Stimulated activated CD4-positive, alpha-beta T cell treated with anti-CD3 and anti-CD28 coated beads, Interleukin-15, amount 100 ng/mL, for 48 hours (primary cell): ENCODE measurements around the gene METAP1D.
"Not testable (repeated sequence)": the region's sequence is repeated elsewhere in the genome, so short reads cannot be mapped to it uniquely, and the experiment has no call there.

ENCODE experiments used
- DNase-seq, 2 donors: peaks; one replicate each; pipeline ENCODE4 v3.0.0-alpha.2; 2020; ENCODE audit warnings: low read depth in 2 of 2

The METAP1D gene

DNA sequence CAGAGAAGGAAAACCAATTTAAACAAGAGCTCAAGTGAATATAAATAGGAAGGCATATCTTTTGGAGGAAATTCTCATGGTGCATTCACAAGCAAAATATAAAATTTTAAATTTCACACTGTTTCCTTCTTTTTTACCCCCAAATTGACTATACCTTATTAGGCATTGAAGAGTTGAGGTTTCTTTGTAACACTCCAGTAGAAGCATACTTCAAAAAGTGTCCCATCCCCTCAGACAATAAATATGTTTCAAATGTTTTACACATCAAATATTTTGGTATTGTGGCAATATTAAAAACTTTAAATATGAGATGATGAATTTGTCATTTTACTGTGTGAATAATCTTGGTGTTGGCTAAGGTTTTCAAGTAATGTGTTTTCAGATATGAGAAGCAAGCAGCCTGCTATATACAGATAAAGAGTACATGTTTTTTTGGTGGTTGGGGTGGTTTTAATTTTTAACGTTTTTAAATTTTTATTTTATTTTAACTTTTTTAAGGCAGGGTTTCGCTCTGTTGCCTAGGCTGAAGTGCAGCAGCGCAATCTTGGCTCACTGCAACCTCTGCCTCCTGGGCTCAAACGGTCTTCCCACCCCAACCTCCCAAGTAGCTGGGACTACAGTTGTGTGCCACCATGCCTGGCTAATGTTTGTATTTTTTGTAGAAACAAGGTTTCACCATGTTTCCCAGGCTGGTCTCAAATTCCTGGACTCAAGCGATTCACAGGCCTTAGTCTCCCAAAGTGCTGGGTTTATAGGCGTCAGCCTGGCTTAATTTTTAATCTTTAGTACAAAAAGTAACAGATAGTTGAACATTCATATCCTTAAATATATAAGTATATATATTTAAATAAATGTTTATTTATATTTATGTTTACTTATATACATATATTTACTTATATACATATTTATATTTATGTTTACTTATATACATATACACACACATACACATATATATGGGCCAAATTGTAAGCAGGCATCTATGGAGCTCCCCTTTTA is 49.1 kb downstream of the METAP1D start:
- no peak for DNase-seq

DNA sequence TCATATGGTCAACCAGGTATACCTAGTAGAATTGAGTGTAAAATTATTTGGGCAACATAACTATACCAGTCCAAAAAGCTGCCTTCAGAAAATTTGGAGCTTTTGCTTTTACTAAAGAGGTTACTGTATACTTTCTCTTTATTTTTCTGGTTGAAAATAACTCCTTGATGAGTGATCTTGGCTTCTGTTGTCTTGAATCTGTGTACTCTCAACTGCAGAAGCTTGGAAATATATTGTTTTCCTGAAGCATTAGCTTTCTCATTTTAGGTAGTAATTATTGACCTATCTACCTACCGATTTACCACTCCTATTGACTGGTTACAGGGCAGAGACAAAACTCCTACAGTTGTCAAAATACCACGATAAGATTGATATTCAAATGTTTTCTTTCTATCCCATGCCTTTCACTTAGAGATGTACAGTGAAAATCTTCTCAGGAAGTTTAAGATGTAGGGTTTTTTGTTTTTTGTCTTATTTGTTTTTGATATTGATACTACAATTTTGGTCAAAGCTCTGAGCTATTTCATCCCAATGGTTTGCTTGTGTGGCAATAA is 49.9 kb downstream of the METAP1D start:
- DNase-seq = no peak

DNA sequence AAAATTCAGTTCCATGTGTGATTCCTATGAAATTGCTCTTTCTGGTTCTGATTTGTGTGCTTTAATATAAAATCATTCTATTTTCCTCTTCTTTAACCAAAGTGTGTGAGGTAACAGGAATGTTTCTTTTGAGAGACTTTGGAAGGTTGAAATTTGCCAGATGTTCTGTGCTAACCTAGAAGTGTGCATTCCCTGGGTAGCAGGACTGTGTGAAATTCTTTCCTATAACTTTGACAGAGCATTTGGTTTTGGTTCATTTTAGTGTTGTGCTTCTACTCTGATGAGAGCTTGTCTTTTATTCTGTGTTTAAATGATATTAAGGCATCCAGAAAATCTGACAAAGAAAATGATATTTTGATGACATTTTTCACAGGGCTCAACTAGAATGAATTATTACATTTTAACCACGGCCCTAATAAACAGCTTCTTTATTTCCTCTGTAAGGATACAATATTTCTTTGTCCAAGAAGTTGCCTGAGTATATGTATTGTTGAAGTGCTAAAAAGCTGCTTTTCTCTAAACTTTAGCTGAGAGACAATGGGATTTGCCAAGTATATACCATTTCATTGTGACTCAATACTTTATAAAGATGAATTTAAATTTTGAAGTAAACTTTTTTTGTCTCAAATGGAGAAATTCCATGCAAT is 50.8 kb downstream of the METAP1D start:
- DNase-seq = no peak

DNA sequence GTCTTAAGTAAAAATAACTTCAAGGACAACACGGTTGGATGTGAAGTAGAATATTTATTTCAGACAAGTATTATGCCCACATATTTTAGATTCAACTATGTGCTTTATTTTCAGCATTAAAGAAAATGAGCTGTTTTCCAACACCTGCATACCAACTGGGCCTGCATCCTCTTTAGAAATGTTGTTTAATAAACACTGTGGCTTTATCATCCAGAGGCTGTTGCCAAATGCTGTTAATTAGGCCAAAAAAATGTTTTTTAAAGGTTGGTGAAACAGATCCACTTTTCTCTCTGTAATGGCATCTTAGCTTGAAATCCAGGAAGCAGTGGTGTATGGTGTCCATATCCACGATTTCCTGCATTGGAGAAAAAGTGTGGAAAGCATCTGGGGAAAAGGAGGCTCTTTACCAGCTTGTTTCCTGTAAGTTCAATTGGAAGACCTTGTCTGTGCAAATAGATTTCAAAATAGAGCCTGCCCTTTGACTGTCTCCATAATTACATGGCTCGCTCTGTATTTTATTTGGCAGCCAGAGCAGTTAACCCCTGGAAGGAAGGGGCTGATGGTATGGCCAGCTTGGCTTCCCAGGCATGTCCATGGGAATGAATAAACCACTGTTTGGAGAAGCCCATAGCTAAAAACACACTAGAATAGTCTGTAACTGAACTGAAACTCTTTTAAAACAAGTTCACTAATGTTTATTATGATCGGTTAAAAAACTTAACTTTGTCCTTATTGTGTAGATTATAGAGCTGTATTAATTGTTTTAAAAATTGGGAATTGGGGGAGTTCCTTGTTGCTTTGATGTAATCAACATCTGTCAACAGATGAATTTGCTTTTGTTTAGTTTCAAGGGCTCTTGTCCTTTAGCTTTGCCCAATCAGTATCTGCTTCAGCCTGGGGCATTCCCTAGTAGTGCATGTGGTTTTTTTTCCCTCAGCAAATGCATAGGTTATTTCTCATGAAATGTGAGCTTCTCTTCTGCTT is 52.5 kb downstream of the METAP1D start:
- DNase-seq = no peak

DNA sequence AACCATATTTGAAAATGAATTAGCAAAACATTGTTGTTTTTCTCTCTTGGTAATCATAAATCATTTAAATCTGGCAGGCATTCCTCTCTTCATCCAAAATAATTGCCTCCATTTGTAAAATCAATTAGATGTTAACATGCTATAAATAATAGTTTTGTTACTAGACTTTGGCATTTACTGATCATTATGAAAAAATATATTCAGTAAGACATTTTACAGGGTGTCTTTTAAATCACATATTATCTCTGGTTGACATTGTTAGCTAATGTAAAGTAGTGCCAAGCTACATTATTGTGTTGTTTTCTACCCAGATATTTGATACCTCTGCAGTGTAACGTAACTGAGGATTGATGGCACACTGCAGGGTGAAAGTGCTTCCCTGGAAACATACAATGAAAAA is 53.7 kb downstream of the METAP1D start:
- DNase-seq = no peak

DNA sequence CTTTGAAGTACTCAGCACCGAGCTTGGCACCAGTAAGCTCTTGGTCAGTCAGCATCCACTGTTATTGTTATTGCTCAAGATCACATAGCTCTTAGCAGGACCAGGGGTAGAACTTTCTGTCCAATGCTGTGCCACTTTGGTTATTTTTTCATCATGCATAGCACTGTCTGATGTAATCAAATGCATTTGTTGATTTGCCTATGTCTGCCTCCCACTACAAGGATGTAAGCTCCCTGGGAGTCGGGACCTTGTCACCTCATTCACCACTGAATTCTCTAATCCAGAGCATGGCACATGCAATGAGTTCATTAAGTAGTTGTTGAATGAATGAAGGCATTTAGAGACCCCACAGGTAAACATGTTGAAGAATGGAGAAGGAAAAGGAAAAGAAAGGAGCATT is 56.5 kb downstream of the METAP1D start:
- DNase-seq = no peak

DNA sequence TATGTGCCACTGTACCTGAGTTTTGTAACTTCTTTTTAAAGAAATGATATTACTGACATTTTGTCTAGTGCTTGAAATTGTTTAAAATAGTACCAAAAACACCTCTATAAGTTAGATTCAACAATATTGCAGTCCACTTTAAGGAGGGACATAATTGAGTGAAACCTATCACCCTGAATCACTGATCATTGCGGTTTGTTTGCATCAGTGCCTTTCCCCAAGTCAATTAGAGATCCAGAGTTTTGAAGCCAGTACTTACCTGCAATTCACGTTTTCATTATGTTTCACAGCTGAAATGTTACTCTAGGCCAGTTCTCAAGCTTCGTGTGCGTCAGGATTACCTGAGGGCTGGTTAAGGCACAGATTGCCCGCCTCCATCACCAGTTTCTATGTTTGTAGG is 58.9 kb downstream of the METAP1D start:
- DNase-seq = no peak

DNA sequence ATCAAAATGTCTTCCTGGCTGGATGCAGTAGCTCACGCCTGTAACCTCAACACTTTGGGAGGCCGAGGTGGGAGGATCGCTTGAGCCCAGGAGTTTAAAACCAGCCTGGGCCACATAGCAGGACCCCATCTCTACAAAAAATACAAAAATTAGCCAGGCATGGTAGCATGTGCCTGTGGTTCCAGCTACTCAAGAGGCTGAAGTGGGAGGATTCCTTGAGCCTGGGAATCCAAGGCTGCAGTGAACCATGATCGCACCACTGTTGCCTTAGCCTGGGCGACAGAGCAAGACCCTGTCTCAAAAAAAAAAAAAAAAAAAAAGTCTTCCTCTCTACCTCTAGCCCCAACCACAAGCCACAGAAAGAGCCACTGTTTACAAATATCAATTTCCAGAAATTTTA is 60.4 kb downstream of the METAP1D start:
- DNase-seq = not testable (repeated sequence)

DNA sequence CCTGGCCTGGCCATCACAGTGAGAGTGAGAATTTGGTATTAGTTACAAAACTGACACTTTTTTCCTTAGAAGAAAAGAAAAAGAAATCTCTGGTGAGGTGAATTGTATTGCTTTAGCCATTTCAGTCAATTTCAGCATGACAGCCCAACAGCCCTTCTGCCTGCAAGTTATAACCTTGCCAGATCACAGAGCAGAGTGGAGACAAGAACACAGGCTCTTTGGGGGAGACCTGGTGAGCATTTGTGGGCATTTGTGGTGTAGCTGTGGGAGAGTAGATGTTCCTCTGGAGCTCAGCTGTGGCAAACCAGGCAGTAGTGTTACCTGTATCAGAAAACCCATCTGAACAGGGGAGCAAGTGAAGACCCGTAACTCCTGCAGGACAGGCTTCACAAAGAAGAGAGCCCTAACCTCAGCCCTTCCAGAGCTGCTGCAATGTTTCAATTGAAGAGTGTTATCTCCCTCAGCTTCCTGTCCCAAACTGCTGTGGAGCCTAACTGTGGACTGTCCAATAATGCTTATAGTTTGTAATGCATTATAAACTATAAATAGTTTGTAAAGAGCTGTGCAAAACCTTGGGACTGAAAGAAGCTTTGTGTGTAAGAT is 62.8 kb downstream of the METAP1D start:
- no peak for DNase-seq

DNA sequence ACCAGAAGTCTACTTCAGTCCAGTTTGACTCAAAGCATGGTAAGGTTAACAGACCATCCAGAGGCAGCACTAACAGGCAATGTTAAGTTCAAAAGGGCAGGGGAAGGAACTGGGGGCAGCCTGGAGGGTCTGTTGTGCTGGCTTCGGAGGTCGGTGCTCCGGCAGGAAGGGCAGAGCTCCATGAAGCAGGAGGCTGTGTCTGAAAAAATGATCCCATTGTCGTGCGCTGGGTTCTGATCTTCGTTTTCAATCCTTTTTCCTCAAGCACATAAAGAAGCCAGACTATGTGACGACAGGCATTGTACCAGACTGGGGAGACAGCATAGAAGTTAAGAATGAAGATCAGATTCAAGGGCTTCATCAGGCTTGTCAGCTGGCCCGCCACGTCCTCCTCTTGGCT is 63.7 kb downstream of the METAP1D start:
- no peak for DNase-seq

DNA sequence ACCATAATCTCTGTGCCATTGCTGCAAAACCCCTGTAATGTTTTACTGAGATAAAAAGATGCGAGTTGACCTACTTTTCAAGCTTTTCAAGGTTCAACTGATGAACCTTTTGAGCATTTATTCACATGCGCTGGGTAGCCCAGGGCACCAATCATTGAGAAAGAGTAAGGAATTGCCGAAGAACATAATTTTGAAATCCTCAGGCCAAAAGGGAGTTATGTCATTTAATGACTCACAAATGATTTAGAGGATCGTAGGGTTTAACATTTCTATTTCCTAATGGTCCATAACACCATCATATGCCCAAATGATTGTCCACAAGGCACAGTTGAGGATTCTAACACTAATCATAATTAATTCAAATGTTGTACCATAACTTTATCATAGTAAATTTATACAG is 65.4 kb downstream of the METAP1D start:
- no peak for DNase-seq

DNA sequence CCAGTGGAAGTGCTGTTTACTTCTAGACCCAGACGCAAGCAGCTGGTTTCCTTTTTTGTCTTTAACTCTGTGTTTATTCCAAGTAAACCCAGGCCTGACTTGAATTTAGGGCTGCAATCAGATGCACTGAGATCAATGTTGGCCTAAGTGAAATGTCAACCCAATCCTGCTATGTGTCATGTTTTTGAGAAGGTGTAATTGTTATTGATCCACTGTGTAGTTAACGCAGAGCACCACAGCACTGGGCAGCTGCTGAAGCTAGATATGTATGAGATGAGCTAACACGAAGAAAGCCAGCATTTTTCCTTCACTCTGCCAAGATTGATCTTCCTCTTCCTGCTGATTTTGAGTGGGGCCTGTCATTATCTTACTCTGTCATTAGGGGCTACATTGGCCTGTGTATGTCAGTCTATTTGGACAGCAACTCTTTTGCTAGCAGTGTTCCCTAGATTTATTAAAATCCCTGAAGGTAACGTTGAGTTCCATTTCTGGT is 66.7 kb downstream of the METAP1D start:
- no peak for DNase-seq

DNA sequence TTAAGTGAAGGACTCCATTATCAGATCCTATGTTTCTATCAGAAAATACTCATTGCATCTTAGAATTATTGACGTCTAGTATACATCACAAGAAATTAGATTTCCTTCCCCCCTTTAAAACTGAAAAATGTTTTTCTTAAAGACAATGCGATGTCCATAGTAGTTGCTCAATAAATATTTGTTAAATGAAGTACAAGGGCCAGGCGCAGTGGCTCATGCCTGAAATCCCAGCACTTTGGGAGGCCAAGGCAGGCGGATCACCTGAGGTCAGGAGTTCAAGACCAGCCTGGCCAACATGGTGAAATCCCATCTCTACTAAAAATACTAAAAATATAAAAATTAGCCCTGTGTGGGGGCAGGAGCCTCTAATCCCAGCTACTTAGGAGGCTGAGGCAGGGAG is 68.2 kb downstream of the METAP1D start:
- DNase-seq = not testable (repeated sequence)

DNA sequence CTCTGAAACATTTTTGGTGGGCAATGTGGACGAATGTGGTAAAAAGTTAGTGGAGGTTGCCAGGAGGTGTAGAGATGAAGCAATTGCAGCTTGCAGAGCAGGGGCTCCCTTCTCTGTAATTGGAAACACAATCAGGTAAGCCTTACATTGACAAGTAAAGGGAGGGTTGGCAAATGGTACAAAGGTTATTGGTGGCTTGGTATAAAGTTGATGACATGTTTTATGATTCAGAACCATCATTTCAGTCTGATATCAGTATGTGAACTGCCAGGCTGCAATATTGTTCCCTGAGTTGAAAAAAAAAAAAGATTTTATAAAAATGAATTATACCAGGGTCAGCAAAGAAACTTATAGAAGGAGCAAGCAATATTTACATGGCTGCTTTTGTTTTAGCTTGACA is 71.2 kb downstream of the METAP1D start:
- DNase-seq = no peak

DNA sequence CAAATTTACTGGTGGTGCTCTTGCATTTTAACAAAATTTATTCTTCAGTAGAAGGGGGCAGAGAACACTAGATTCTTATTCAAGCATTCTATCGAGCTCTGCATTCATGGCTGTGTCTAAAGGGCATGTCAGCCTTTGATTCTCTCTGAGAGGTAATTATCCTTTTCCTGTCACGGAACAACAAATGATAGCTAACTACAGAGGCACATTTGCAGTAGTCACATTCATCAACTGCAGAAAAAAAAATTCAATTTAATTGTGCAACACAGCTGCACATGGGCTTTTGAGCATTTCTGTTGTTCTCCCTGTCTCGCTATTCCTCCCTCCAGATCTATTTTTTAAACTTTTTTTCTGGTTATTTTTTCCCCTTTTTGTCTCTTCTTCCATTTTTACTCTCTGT is 72.5 kb downstream of the METAP1D start:
- DNase-seq = no peak

DNA sequence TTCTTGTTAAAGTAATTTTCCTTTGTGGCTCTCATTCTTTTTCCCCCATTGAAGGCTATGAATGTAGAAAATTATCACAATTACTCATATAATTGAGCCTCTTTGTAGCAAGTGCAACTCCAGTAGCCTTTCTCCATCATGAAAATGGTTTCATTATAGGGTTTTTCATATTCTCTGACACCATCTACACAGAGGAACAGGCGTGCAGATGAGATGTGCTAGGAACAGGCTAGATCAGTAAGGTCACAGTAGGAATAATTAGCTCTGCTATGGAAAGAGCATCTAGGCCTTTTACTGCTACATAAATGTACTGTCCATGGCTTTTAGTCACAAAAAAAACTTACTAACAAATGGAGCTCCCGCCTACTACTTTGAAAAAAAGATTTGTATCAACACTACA is 73.0 kb downstream of the METAP1D start:
- no peak for DNase-seq

DNA sequence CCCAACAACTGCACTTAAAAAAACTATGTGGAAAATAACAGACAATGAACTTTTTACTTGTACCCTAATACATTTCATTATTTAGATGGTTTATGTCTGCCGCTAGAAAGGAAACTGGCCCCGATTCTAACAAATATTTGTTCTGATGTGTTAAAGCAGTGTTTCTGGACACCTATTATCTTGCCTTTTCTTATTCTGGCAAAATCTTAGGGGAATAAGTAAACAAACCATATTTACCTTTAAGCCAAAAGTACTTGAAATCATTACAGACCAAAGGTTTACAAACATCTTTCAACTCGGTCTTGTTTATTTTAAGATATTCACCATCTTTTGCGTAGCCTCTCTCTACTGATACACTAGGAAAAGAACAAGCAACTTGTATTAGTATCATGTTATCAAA is 73.8 kb downstream of the METAP1D start:
- no peak for DNase-seq

DNA sequence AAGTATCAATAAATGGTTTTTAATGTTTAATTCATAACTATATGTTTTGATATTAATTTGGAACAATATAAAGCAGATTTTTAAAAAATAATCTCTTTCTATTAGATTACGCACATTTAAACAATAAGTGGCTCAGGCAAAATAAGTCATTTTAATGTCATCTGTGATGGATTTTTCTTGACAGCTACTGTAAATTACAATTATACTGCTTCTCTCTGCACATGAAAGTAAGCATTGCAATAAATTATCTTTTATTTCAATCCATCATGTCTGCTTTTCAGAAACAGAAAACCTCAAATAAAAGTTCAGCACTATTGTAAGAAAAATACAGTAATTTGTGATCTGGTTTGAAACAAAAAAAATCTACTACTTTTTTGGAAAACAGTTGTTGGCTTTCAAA is 74.5 kb downstream of the METAP1D start:
- DNase-seq = no peak

DNA sequence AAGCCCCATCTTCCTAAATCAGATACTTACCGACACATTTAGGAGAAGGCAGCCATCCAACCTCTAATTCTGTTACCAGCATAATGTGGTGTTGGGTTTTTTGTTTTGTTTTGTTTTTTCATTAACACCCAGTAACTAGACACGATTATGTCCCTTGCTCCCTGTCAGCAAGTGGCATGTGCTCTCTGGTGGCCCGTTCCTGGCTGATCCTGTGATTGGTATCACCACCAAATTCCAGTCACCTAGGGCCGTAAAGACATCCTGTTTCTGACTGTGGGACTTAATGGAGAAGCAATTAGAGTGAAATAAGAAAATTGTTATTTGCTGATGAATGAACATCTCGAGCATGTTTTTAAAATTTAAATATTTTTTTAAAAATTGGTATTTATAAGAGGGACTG is 79.7 kb downstream of the METAP1D start:
- DNase-seq = no peak

DNA sequence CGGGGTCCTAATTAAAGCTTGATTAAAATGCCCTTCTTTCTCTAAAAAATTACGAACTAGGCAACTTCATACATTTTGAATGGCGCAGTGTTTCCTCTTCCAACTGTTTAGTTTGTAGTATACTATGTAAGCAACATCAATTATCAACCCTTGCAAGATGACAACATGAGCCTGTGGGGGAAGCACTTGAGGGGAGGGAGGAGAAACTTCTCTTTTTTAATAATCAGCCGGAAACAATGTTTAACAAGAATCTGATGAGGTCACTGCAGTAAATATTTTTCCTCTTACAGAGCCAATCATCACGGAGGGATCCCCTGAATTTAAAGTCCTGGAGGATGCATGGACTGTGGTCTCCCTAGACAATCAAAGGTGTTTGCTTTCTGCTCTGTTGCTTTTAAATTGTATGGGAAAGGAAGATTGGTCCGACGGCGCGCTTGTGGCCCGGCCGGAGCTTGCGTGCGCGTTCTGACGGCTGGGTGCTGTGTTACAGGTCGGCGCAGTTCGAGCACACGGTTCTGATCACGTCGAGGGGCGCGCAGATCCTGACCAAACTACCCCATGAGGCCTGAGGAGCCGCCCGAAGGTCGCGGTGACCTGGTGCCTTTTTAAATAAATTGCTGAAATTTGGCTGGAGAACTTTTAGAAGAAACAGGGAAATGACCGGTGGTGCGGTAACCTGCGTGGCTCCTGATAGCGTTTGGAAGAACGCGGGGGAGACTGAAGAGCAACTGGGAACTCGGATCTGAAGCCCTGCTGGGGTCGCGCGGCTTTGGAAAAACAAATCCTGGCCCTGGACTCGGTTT is 80.3 kb downstream of the METAP1D start:
- no peak for DNase-seq
